HEK293T (cell line): ENCODE measurements around the gene IFNA21.
"Not testable (repeated sequence)": the region's sequence is repeated elsewhere in the genome, so short reads cannot be mapped to it uniquely, and the experiment has no call there.

Experiments
- CTCF ChIA-PET: fragments of 350-600 bp; formaldehyde crosslinking; extraction: SDS; loops from one replicate; lab custom pipeline; 2021; ENCODE audit warnings: antibody characterized with exemption, inconsistent platforms; lab: Yijun Ruan, JAX
- POLR2A ChIA-PET: fragments of 350-600 bp; formaldehyde crosslinking; extraction: SDS; loops from one replicate; lab custom pipeline; 2020; ENCODE audit warnings: antibody characterized with exemption, inconsistent platforms; lab: Yijun Ruan, JAX
- DNase-seq: peaks from one replicate; pipeline ENCODE4 v3.0.0; 2012; ENCODE audit warnings: mixed read lengths; ENCODE audit errors: extremely low spot score
- ARNT ChIP-seq: fragments of 450-650 bp; IDR thresholded peaks from 2 replicates; pipeline ENCODE4 v1.6.1; 2017; ENCODE audit warnings: mild to moderate bottlenecking
- BHLHE40 ChIP-seq: fragments of 450-650 bp; IDR thresholded peaks from 2 replicates; pipeline ENCODE4 v1.6.1; 2016; ENCODE audit warnings: mild to moderate bottlenecking, moderate library complexity, borderline replicate concordance
- CTBP1 ChIP-seq: fragments of 450-650 bp; IDR thresholded peaks from 2 replicates; pipeline ENCODE4 v1.6.1; 2016; ENCODE audit warnings: borderline replicate concordance
- ELF4 ChIP-seq: fragments of 450-650 bp; IDR thresholded peaks from 2 replicates; pipeline ENCODE4 v1.6.1; 2017; ENCODE audit warnings: antibody characterized with exemption
- FOXA1 ChIP-seq: fragments of 450-650 bp; IDR thresholded peaks from 2 replicates; pipeline ENCODE4 v1.6.1; 2016; ENCODE audit warnings: mild to moderate bottlenecking
- FOXK2 ChIP-seq: fragments of 450-650 bp; IDR thresholded peaks from 2 replicates; pipeline ENCODE4 v1.6.1; 2016; ENCODE audit warnings: mild to moderate bottlenecking
- FOXM1 ChIP-seq: fragments of 450-650 bp; IDR thresholded peaks from 2 replicates; pipeline ENCODE4 v1.6.1; 2017; ENCODE audit warnings: mild to moderate bottlenecking, borderline replicate concordance
- HDGF ChIP-seq: fragments of 450-650 bp; IDR thresholded peaks from 2 replicates; pipeline ENCODE4 v1.6.1; 2017; ENCODE audit warnings: antibody characterized with exemption, borderline replicate concordance
- L3MBTL2 ChIP-seq: fragments of 450-650 bp; conservative IDR thresholded peaks from 2 replicates; pipeline ENCODE4 v1.6.1; 2016; ENCODE audit warnings: mild to moderate bottlenecking
- LEF1 ChIP-seq: fragments of 450-650 bp; IDR thresholded peaks from 2 replicates; pipeline ENCODE4 v1.6.1; 2017; ENCODE audit warnings: mild to moderate bottlenecking, borderline replicate concordance
- NFRKB ChIP-seq: fragments of 450-650 bp; IDR thresholded peaks from 2 replicates; pipeline ENCODE4 v1.6.1; 2016; ENCODE audit warnings: mild to moderate bottlenecking, moderate library complexity
- PKNOX1 ChIP-seq: fragments of 450-650 bp; IDR thresholded peaks from 2 replicates; pipeline ENCODE4 v1.6.1; 2016
- SP1 ChIP-seq: fragments of 450-650 bp; IDR thresholded peaks from 2 replicates; pipeline ENCODE4 v1.6.1; 2017
- SUZ12 ChIP-seq: fragments of 450-650 bp; IDR thresholded peaks from 2 replicates; pipeline ENCODE4 v1.6.1; 2016; ENCODE audit warnings: mild to moderate bottlenecking
- TARDBP ChIP-seq: fragments of 450-650 bp; IDR thresholded peaks from 2 replicates; pipeline ENCODE4 v1.6.1; 2016
- ZNF384 ChIP-seq: fragments of 450-650 bp; IDR thresholded peaks from 2 replicates; pipeline ENCODE4 v1.6.1; 2016

The IFNA21 gene

GRCh38 chr9:21154018-21154608, 12.3 kb downstream of the IFNA21 start:
- TF ChIP-seq PKNOX1 (peak; percentile 45; the same call in 1 of the 2 replicates), SP1 (no peak), ARNT (no peak)

GRCh38 chr9:21153336-21154017, 13.0 kb downstream of the IFNA21 start:
- POLR2A ChIA-PET: no interaction called here
- TF ChIP-seq FOXM1 (no peak), NFRKB (no peak), ZNF384 (no peak), FOXK2 (no peak), BHLHE40 (no peak)
- CTCF ChIA-PET: interaction anchor here (0.7 to 1.0 kb wide), 3 partner anchors 7 to 281 kb away, joined by 3 to 4 read pairs (median 3); no protein-coding TSS in a partner anchor
- DNase-seq: peak; percentile 34

More at GRCh38 chr9:21154018-21154608, 12.3 kb downstream of the IFNA21 start:
- POLR2A ChIA-PET: no interaction called here
- CTCF ChIA-PET: interaction anchor here (0.6 to 1.0 kb wide), 4 partner anchors 8 to 280 kb away, joined by 3 to 4 read pairs (median 3); no protein-coding TSS in a partner anchor
- peak; percentile 55 for DNase-seq

- no peak for TF ChIP-seq FOXM1
- no peak for TF ChIP-seq ARNT
- TF ChIP-seq HDGF: no peak
- no peak for TF ChIP-seq SP1
- no peak for TF ChIP-seq PKNOX1
- TF ChIP-seq NFRKB: no peak
- TF ChIP-seq SUZ12: no peak
- no peak for TF ChIP-seq ELF4
- no peak for TF ChIP-seq TARDBP
- no peak for TF ChIP-seq L3MBTL2
- no peak for TF ChIP-seq ZNF384
- DNase-seq: no peak
- ChIA-PET POLR2A (no interaction called here), CTCF (no interaction called here)
Observed at GRCh38 chr9:21144603-21145002, 21.9 kb downstream of the IFNA21 start.

GRCh38 chr9:21141427-21141882, 25.0 kb downstream of the IFNA21 start, which contains the start of gene IFNW1:
Gene IFNW1 (minus strand): TSS chr9:21141832. CDS start chr9:21141570, 262 bp downstream.
- CTCF ChIA-PET: no interaction called here
- DNase-seq: peak; percentile 25
- TF ChIP-seq TARDBP (no peak), FOXA1 (no peak), NFRKB (no peak), ARNT (no peak), FOXM1 (no peak), FOXK2 (no peak), CTBP1 (no peak), HDGF (no peak), ELF4 (no peak), BHLHE40 (no peak), LEF1 (no peak), PKNOX1 (no peak), ZNF384 (no peak), L3MBTL2 (no peak), SUZ12 (no peak), SP1 (no peak)
- POLR2A ChIA-PET: no interaction called here

GRCh38 chr9:21137020-21137419, 29.4 kb downstream of the IFNA21 start:
- POLR2A ChIA-PET: no interaction called here
- no peak for TF ChIP-seq SP1
- no peak for TF ChIP-seq LEF1
- no peak for TF ChIP-seq L3MBTL2
- no peak for TF ChIP-seq FOXM1
- TF ChIP-seq BHLHE40: no peak
- no peak for TF ChIP-seq ELF4
- TF ChIP-seq NFRKB: no peak
- TF ChIP-seq FOXK2: no peak
- no peak for TF ChIP-seq SUZ12
- TF ChIP-seq CTBP1: no peak
- no peak for TF ChIP-seq ZNF384
- DNase-seq: no peak
- CTCF ChIA-PET: no interaction called here

GRCh38 chr9:21135736-21136135, 30.7 kb downstream of the IFNA21 start:
- ChIA-PET CTCF (no interaction called here), POLR2A (no interaction called here)
- TF ChIP-seq FOXK2 (no peak), LEF1 (no peak), CTBP1 (no peak), NFRKB (no peak), FOXA1 (no peak), ELF4 (no peak)
- DNase-seq: no peak

GRCh38 chr9:21128186-21128585, 38.3 kb downstream of the IFNA21 start:
- CTCF ChIA-PET, DNase-seq, POLR2A ChIA-PET: not testable (repeated sequence)
